BE2C (cell line): ENCODE results near the gene TMEM151B.
A peak's percentile ranks its signal among the peaks of the same experiment; 100 is the strongest.

Experiments used
- DNase-seq: peaks from one replicate; pipeline ENCODE4 v3.0.0-alpha.2; 2020
- H3K27me3 ChIP-seq: fragments of 250-450 bp; sonication (Bioruptor Pico); 2 replicates; pipeline ENCODE4 v1.5.1; 2020; ENCODE audit warnings: mild to moderate bottlenecking
- H3K36me3 ChIP-seq: fragments of 250-450 bp; sonication (Bioruptor Pico); 2 replicates; pipeline ENCODE4 v1.5.1; 2020; ENCODE audit warnings: mild to moderate bottlenecking
- H3K4me1 ChIP-seq: fragments of 250-450 bp; sonication (Bioruptor Pico); 2 replicates; pipeline ENCODE4 v1.5.1; 2020
- H3K4me3 ChIP-seq: 2 replicates; pipeline ENCODE4 v1.5.1; 2011; ENCODE audit warnings: low read depth, low read length
- H3K9me3 ChIP-seq: fragments of 250-450 bp; sonication (Bioruptor Pico); 2 replicates; pipeline ENCODE4 v1.5.1; 2020
- CTCF ChIP-seq: IDR thresholded peaks from 2 replicates; pipeline ENCODE4 v1.5.1; 2012; ENCODE audit warnings: mild to moderate bottlenecking, low read depth, low read length

TMEM151B gene

GRCh38 chr6:44255105-44255808, 15.0 kb upstream of the TMEM151B start:
- no peak for TF ChIP-seq CTCF
- H3K27me3 ChIP-seq, result no peaks in the 10 kb centered on the region
- DNase-seq, result peak; percentile 40
- H3K9me3 ChIP-seq, result no peaks in the 10 kb centered on the region
- H3K36me3 ChIP-seq, result peaks cover 67% of the 10 kb centered on the region
- H3K4me3 ChIP-seq, result peak overlapping the region; percentile 83; the same call in 1 of the 2 replicates
- H3K4me1 ChIP-seq, result peaks cover 4% of the 10 kb centered on the region; the same call in 1 of the 2 replicates

- no peak for DNase-seq
- no peak for TF ChIP-seq CTCF
- Histone ChIP-seq H3K9me3 (no peaks in the 10 kb centered on the region), H3K27me3 (no peaks in the 10 kb centered on the region), H3K4me1 (no peaks in the 10 kb centered on the region; the same call in 1 of the 2 replicates), H3K4me3 (peak overlapping the region; percentile 83), H3K36me3 (peaks cover 59% of the 10 kb centered on the region)
Observed at GRCh38 chr6:44255871-44256774, 14.1 kb upstream of the TMEM151B start.

- TF ChIP-seq CTCF, result no peak
- H3K4me3 ChIP-seq, result peak overlapping the region; percentile 83
- H3K36me3 ChIP-seq, result peaks cover 53% of the 10 kb centered on the region
- no peaks in the 10 kb centered on the region; the same call in 1 of the 2 replicates for H3K4me1 ChIP-seq
- no peaks in the 10 kb centered on the region for H3K27me3 ChIP-seq
- DNase-seq, result no peak
- no peaks in the 10 kb centered on the region for H3K9me3 ChIP-seq
Observed at GRCh38 chr6:44256775-44257024, 13.6 kb upstream of the TMEM151B start.

- no peaks in the 10 kb centered on the region for H3K9me3 ChIP-seq
- peak within 1 kb of the TSS; percentile 83 for H3K4me3 ChIP-seq
- no peaks in the 10 kb centered on the region for H3K27me3 ChIP-seq
- peaks cover 48% of the 10 kb centered on the region for H3K36me3 ChIP-seq
- DNase-seq, result peak; percentile 78
- H3K4me1 ChIP-seq, result no peaks in the 10 kb centered on the region; the same call in 1 of the 2 replicates
- peak; percentile 34 for TF ChIP-seq CTCF
Observed at GRCh38 chr6:44257025-44257752, 13.1 kb upstream of the TMEM151B start, which contains the start of gene SLC35B2. SLC35B2 (minus strand) TSS chr6:44257528; CDS start chr6:44257410, 118 bp downstream.

- DNase-seq, result no peak
Observed at GRCh38 chr6:44257753-44258324, 12.4 kb upstream of the TMEM151B start.

More at GRCh38 chr6:44257753-44258324, 12.4 kb upstream of the TMEM151B start:
- no peak; the same call in 1 of the 2 replicates for TF ChIP-seq CTCF
- peak overlapping the region; percentile 83 for H3K4me3 ChIP-seq
- H3K4me1 ChIP-seq, result no peaks in the 10 kb centered on the region; the same call in 1 of the 2 replicates
- no peaks in the 10 kb centered on the region for H3K9me3 ChIP-seq
- no peaks in the 10 kb centered on the region for H3K27me3 ChIP-seq
- peaks cover 41% of the 10 kb centered on the region for H3K36me3 ChIP-seq
